ENCODE measurements around the gene PPTC7. TPM values are rescaled to one million over a fixed set of nuclear protein-coding genes. Genes with fewer than 3 reads are reported as not detected.
"Not testable (repeated sequence)": the region's sequence is repeated elsewhere in the genome, so short reads cannot be mapped to it uniquely, and the experiment has no call there.

PPTC7 gene
- total and polyA plus RNA-seq, 5 donors, result 31.5 to 82.8 (median 56.4) TPM

- ATAC-seq, result no peak
- Histone ChIP-seq H3K27me3 (ENCODE audit: control insufficient read depth, insufficient read depth) (no peaks in the 10 kb centered on the region), H3K4me3 (ENCODE audit: low read length) (no peak overlapping the region), H3K9me3 (ENCODE audit: control insufficient read depth, low read length) (no peaks in the 10 kb centered on the region), H3K4me1 (ENCODE audit: control insufficient read depth, insufficient read depth, low read length) (peaks cover 14% of the 10 kb centered on the region), H3K27ac (ENCODE audit: low read length) (peak overlapping the region; percentile 47)
- DNase-seq, result no peak
- intact Hi-C loops (cut with DNase I), result loop anchor here in 1 of 4 donors (5.0 kb wide), 1 partner anchor 36 kb away; the partner anchor contains the start of gene PPTC7
- 86% methylated on average over 10 of the region's 10 CpGs for WGBS
Measured at GRCh38 chr12:110545812-110546211, 37.3 kb downstream of the PPTC7 start.

GRCh38 chr12:110545259-110545658 is 37.9 kb downstream of the PPTC7 start:
- H3K27me3 ChIP-seq (ENCODE audit: control insufficient read depth, insufficient read depth); H3K4me3 ChIP-seq (ENCODE audit: low read length); ATAC-seq; DNase-seq; H3K27ac ChIP-seq (ENCODE audit: low read length); H3K9me3 ChIP-seq (ENCODE audit: control insufficient read depth, low read length): not testable (repeated sequence)
- intact Hi-C loops (cut with DNase I), result loop anchor here in 1 of 4 donors (5.0 kb wide), 1 partner anchor 37 kb away; the partner anchor contains the start of gene PPTC7
- WGBS, result 87% methylated on average over 4 of the region's 4 CpGs
- peaks cover 14% of the 10 kb centered on the region for H3K4me1 ChIP-seq (ENCODE audit: control insufficient read depth, insufficient read depth, low read length)

GRCh38 chr12:110543965-110544364 is 39.2 kb downstream of the PPTC7 start:
- no peak for ATAC-seq
- no peak for DNase-seq
- intact Hi-C loops (cut with DNase I), result no loop called here

GRCh38 chr12:110543252-110543959 is 39.7 kb downstream of the PPTC7 start:
- Histone ChIP-seq H3K4me3 (ENCODE audit: low read length) (no peak overlapping the region), H3K9me3 (ENCODE audit: control insufficient read depth, low read length) (no peaks in the 10 kb centered on the region), H3K4me1 (ENCODE audit: control insufficient read depth, insufficient read depth, low read length) (peaks cover 14% of the 10 kb centered on the region), H3K27me3 (ENCODE audit: control insufficient read depth, insufficient read depth) (no peaks in the 10 kb centered on the region), H3K27ac (ENCODE audit: low read length) (peak overlapping the region; percentile 99)
- DNase-seq, result peak; percentile 92 to 96 (median 92)
- WGBS, result 18% methylated on average over 7 of the region's 7 CpGs
- intact Hi-C loops (cut with DNase I), result no loop called here
- ATAC-seq, result peak; percentile 95 to 96

More at GRCh38 chr12:110543965-110544364, 39.2 kb downstream of the PPTC7 start:
- Histone ChIP-seq H3K27me3 (ENCODE audit: control insufficient read depth, insufficient read depth) (no peaks in the 10 kb centered on the region), H3K27ac (ENCODE audit: low read length) (peak overlapping the region; percentile 99), H3K4me1 (ENCODE audit: control insufficient read depth, insufficient read depth, low read length) (peaks cover 17% of the 10 kb centered on the region), H3K9me3 (ENCODE audit: control insufficient read depth, low read length) (no peaks in the 10 kb centered on the region), H3K4me3 (ENCODE audit: low read length) (no peak overlapping the region)
- WGBS, result 71% methylated on average over 4 of the region's 4 CpGs

- intact Hi-C loops (cut with DNase I), result no loop called here
- WGBS, result 92% methylated on average over 8 of the region's 8 CpGs
- Histone ChIP-seq H3K4me1 (ENCODE audit: control insufficient read depth, insufficient read depth, low read length) (peaks cover 10% of the 10 kb centered on the region), H3K9me3 (ENCODE audit: control insufficient read depth, low read length) (no peaks in the 10 kb centered on the region), H3K4me3 (ENCODE audit: low read length) (no peak overlapping the region), H3K27me3 (ENCODE audit: control insufficient read depth, insufficient read depth) (no peaks in the 10 kb centered on the region), H3K27ac (ENCODE audit: low read length) (no peak overlapping the region)
- ATAC-seq (no peak), DNase-seq (no peak)
Measured at GRCh38 chr12:110540048-110540447, 43.1 kb downstream of the PPTC7 start.

GRCh38 chr12:110538869-110539622 is 44.1 kb downstream of the PPTC7 start:
- whole genome bisulfite sequencing, result 87% methylated on average over 5 of the region's 5 CpGs

GRCh38 chr12:110537605-110538409 is 45.3 kb downstream of the PPTC7 start:
- Histone ChIP-seq H3K9me3 (ENCODE audit: control insufficient read depth, low read length) (no peaks in the 10 kb centered on the region), H3K4me1 (ENCODE audit: control insufficient read depth, insufficient read depth, low read length) (peaks cover 3% of the 10 kb centered on the region), H3K27me3 (ENCODE audit: control insufficient read depth, insufficient read depth) (no peaks in the 10 kb centered on the region), H3K27ac (ENCODE audit: low read length) (peak overlapping the region; percentile 95), H3K4me3 (ENCODE audit: low read length) (no peak overlapping the region)
- DNase-seq (peak; percentile 53 to 84 (median 74)), ATAC-seq (peak; percentile 87)
- intact Hi-C loops (cut with DNase I), result no loop called here
- 64% methylated on average over 9 of the region's 9 CpGs for WGBS

More at GRCh38 chr12:110538869-110539622, 44.1 kb downstream of the PPTC7 start:
- DNase-seq, result no peak
- intact Hi-C loops (cut with DNase I), result no loop called here
- H3K4me3 ChIP-seq (ENCODE audit: low read length), result no peak overlapping the region
- ATAC-seq, result no peak
- H3K27ac ChIP-seq (ENCODE audit: low read length), result peak overlapping the region; percentile 95
- no peaks in the 10 kb centered on the region for H3K9me3 ChIP-seq (ENCODE audit: control insufficient read depth, low read length)
- no peaks in the 10 kb centered on the region for H3K27me3 ChIP-seq (ENCODE audit: control insufficient read depth, insufficient read depth)
- peaks cover 6% of the 10 kb centered on the region for H3K4me1 ChIP-seq (ENCODE audit: control insufficient read depth, insufficient read depth, low read length)

- H3K4me3 ChIP-seq (ENCODE audit: low read length), result no peak overlapping the region
- ATAC-seq (peak in 1 of 2 donors; percentile 12), DNase-seq (no peak)
- no peaks in the 10 kb centered on the region for H3K9me3 ChIP-seq (ENCODE audit: control insufficient read depth, low read length)
- H3K27me3 ChIP-seq (ENCODE audit: control insufficient read depth, insufficient read depth), result no peaks in the 10 kb centered on the region
- 78% methylated on average over 4 of the region's 4 CpGs for WGBS
- H3K4me1 ChIP-seq (ENCODE audit: control insufficient read depth, insufficient read depth, low read length), result peaks cover 3% of the 10 kb centered on the region
- H3K27ac ChIP-seq (ENCODE audit: low read length), result peak overlapping the region; percentile 85
- intact Hi-C loops (cut with DNase I), result no loop called here
Measured at GRCh38 chr12:110536834-110537604, 46.1 kb downstream of the PPTC7 start.

GRCh38 chr12:110534811-110535210 is 48.3 kb downstream of the PPTC7 start:
- Histone ChIP-seq H3K4me3 (ENCODE audit: low read length) (no peak overlapping the region), H3K9me3 (ENCODE audit: control insufficient read depth, low read length) (no peaks in the 10 kb centered on the region), H3K27ac (ENCODE audit: low read length) (no peak overlapping the region), H3K4me1 (ENCODE audit: control insufficient read depth, insufficient read depth, low read length) (peaks cover 3% of the 10 kb centered on the region), H3K27me3 (ENCODE audit: control insufficient read depth, insufficient read depth) (no peaks in the 10 kb centered on the region)
- no peak for DNase-seq
- intact Hi-C loops (cut with DNase I), result no loop called here
- no peak for ATAC-seq
- WGBS, result 89% methylated on average over 6 of the region's 6 CpGs

- WGBS, result 74% methylated on average over 6 of the region's 6 CpGs
- H3K27ac ChIP-seq (ENCODE audit: low read length), result no peak overlapping the region
- no peak for ATAC-seq
Measured at GRCh38 chr12:110533607-110534006, 49.5 kb downstream of the PPTC7 start.

More at GRCh38 chr12:110533607-110534006, 49.5 kb downstream of the PPTC7 start:
- H3K4me3 ChIP-seq (ENCODE audit: low read length), result no peak overlapping the region
- DNase-seq, result no peak
- intact Hi-C loops (cut with DNase I), result no loop called here
- no peaks in the 10 kb centered on the region for H3K27me3 ChIP-seq (ENCODE audit: control insufficient read depth, insufficient read depth)
- H3K9me3 ChIP-seq (ENCODE audit: control insufficient read depth, low read length), result no peaks in the 10 kb centered on the region
- H3K4me1 ChIP-seq (ENCODE audit: control insufficient read depth, insufficient read depth, low read length), result no peaks in the 10 kb centered on the region

All from right cardiac atrium (tissue), 5 donors.